NCI-H1694 (cell line): Measurements from ENCODE around the gene NEK6.

Experiments
- DNase-seq: peaks from one replicate; lab custom pipeline; 2025; lab: John Stamatoyannopoulos, UW

Gene NEK6

DNA sequence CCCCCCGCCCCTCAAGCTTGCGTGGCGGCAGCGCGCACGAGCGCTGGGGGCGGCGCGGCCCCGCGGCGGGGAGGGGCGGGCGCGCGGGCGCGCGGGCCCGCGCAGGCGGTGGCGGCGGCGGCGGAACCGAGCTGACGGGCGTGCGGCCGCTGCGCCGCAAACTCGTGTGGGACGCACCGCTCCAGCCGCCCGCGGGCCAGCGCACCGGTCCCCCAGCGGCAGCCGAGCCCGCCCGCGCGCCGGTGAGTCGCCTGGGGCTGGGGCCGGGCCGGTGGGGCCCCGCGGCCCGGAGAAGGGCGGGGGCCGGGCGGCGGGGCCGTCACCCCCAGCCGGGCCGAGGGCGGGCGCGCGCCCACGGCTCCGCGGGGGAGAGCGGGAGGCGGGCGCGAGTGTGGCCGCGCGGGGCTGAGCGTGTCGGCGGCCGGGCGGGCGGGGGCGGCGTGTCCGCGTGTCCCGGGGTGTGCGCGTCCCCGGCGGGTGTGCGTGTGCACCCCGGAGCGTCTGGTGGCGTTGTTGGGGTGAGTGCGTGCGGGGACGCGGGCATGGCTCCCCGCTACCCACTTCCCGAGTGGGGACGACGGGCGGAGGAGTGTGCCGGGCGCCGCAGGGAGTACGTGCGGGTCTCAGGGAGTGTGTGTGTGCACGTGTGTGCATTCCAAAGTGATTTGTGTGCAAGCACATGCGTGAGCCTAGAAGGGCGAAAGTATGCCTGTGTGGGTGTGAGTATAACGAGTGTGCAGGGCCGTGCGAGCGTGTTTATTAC, at the start of gene NEK6:
TSS of gene NEK6 (plus strand) at position 106 of the 763 bp plus-strand sequence. CDS start 44,016 bp downstream, outside the sequence.
- DNase-seq = no peak

DNA sequence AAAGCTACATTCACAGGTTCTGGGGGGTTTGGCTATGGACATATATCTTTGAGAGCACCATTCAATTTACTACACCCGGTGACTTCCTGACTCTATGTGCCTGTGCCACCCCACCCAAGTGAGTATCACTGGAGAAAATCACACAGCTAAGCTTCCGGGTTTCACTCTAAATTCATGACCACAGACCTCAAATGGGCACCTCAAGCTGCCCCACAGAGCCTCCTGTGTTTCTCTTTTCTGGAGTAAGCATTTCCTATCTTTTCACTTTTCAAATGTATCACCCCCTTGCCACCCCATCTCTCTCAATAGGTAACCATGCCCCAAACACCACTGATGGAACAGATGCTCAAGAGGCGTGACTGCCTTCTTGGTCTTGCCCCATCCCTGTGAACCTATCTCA, 49.2 kb upstream of the NEK6 start:
- DNase-seq = no peak

DNA sequence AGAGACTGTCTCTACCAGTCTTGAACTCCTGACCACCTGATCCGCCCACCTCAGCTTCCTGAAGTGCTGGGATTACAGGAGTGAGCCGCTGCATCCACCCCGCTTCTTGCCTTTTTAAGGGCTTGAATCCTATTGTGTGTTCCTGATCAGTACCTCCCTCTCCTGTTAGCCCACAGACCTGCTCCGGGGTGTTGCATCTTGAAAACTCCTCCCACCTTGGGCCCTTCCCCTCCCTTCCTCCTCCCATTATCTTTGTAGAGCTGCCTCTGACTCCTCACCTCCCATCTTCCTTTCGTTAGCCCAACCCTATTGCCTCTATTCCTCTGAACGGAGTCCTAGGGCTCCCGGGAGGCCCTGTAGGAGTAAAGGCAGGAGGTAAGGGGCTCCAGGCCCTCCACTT, 48.5 kb upstream of the NEK6 start:
- no peak for DNase-seq

DNA sequence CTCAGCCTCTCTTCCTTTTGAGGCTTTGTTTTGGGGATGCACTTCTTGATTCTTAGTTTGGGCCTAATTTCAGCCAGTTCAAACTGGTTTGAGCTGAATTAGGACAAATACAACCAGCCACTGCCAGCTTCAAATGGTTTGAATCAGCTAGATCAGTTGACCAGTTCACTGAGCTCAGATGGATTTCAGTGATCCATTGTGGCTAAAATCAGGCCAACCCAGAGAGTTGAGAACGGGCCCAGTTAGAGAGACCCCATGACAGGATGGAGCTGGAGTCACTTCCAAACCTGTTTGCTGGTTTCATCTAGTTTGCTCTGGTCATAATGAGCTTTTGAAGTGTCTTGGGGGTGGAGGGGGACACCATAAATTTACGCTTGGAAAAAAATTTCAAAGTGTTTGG, 48.0 kb upstream of the NEK6 start:
- no peak for DNase-seq

DNA sequence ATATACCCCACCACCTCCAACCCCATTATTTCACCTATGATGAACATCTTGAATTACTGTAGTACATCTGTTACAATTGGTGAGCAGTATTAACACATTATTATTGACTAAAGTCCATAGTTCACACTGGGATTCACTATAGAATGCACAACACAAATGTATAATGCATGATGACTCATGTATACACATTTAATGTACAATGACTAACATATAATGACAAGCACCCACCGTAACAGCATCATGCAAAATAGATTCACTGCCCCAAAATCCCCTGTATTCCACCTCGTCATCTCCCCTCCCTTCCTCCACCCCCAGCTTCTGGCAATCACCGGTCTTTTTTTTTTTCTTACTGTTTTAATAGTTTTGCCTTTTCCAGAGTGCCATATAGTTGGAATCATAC, 47.1 kb upstream of the NEK6 start:
- DNase-seq = no peak

DNA sequence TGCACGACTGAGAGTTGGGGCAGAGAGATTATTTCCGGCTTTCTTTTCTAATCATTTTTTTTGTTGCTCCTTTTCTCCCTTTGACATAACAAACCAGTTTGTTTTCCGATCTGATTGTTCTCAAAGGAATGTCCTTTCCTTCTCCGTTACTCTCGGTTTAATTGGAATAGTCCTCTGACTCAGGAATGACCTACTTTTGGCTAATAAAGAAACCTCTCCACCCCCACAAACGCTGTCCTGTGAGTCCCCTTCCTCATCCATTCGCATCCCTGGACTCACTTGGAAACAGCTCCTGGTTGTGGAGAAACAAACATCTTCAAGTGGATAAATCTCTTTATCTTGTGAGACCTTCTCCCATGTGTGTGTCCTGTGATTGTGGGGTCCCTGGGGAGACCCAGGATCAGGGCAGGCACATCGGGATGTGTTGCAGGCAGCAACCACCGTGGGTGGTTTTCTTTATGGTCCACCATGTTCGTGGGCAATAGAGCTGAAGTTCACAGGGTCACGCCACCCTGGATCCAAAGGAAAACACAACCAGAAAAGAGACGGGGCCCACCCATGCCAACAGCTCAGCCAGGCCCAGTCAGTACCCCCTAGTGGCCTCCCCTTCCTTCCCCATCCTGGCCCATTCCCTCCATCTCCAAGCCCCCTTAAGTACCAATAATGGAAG, 45.2 kb upstream of the NEK6 start:
- no peak for DNase-seq

DNA sequence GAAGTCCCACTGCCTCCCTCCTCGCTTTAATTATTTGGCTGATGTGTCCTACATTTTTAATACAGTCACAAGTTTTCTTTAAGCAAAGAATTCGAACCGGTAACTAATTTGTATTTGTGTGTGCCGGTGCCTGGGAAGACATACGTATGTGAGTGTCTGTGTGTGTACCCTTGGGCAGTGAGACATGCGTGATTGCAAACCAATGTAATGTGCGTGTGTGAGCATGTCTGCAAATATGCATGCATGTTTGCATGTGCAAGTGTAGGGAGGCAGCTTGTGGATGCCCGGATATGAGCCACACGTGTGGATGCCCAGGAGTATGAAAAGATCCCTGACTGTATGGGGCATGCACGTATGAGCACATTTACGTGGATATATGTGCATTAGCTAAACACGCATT, 44.4 kb upstream of the NEK6 start:
- no peak for DNase-seq

DNA sequence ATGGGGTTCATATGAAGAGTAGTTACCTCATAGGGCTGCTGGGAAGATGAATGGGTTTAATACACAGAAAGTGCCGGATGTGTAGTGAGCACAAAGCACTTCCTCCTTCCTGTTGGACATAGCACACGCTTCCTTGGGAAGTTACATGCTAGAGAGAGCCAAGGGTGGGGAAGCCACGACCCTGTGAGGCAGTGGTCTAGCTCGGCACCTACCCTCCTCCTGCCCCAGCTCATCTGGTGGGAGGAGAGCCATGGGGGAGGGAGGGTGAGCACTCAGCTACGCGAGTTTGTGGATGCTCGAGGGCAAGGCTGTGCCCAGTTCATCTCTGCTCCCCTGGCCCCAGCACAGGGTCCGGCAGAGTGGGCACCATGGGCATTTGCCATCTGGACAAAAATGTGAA, 43.6 kb upstream of the NEK6 start:
- DNase-seq = no peak

DNA sequence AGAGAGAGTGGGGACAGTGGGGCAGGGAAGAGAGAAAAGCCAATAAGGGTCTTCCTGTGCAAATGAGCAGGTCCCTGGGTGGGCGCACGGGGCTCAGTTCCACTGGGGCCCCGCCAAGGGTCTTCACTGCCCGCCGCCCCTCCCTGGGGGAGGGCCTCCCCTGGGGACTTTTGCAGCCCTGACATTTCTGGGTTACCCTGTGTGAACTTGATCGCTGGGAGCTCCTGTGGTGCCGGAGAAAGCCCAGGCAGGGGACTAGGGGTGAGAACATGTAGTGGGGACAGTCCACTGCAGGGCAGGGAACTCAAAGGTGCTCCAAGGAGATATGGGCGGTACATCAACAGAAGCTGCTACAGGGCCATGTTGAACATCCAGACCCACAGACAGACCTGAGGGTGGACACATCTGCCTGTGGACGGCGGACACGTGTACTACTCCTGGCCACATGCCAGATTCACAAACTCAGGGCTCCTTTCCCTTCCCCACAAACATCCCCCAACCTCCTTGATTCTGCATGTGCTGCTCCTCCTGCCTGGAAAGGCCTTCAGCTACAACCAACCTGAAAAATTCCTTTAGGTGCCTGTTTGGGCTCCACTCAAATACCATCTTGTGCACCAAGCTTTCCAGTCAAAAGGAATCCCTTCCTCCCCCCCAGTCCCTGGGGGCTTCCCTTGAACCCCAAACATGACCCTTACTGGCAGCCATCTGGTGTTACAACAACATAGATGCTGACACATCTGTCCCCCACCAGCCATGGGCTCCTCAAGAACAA, 43.0 kb upstream of the NEK6 start:
- no peak for DNase-seq

DNA sequence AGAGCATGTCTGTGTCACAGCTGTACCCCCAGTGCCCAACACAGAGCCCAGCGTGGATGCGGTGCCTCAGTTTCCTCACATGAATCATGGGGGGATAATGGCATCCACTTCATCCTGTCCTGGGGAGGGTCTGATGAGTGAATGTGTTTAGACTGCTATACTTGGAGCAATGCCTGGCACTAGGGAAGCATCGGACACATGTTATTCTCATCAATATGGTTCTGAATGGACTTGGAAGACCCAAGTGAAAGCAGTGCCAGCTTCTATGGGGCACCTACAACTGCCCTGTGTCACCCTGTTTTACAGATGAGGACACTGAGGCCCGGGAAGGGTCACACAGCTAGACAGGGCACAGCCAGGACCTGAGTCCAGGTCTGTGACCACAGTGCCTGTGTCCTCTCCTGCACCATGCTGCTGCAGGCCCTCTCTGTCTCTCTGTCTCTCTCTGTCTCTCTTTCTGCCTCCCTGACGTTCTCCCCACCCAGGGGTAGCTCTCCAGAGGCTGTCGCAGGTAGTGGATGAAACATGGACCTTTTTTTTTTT, 42.3 kb upstream of the NEK6 start:
- DNase-seq = no peak

DNA sequence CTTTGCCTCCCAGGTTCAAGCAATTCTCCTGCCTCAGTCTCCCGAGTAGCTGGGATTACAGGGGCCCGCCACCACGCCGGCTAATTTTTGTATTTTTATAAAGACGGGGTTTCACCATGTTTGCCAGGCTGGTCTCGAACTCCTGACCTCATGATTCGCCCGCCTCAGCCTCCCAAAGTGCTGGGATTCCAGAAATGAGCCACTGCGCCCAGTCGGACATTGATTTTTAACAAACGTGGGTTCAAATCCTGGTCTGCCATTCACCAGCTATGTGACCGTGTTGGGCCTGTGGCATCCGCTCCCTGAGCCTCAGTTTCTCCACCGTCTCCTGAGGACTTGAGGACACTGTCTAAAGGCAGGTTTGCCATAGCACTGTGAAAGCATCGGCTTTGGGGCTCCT, 41.8 kb upstream of the NEK6 start:
- no peak for DNase-seq

DNA sequence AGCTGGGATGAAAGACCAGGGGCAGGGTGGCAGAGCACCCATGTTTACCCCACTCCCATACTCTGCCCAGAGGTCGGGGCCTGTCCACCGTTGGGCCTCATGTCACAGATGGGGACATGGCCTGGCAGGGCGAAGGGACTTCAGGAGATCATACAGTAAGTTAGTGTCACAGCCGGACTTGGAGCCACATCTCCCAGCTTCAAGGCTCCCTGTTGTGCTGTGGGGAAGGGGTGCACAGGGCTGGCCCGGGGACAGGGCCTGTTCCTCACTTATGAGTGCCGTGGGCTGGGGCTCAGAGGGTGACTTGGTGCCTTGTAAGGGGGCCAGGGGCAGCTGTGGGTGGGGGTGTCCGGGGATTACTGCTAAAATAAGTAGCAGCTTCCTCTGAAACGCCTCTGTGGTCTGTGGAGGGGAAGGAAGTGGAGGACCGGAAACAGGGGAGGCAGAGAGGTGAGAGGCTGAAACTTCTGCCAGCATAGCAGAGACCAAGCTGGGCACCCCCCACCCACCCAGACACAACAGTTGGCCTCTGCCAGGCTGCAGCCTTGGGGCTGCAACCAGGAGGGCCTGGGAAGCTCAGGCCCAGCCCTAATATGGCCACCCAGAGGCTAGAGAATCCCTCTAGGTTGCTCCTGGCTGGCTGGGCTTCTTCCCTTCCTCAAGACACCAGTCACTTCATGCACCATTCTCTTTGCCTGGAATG, 41.1 kb upstream of the NEK6 start:
- no peak for DNase-seq

DNA sequence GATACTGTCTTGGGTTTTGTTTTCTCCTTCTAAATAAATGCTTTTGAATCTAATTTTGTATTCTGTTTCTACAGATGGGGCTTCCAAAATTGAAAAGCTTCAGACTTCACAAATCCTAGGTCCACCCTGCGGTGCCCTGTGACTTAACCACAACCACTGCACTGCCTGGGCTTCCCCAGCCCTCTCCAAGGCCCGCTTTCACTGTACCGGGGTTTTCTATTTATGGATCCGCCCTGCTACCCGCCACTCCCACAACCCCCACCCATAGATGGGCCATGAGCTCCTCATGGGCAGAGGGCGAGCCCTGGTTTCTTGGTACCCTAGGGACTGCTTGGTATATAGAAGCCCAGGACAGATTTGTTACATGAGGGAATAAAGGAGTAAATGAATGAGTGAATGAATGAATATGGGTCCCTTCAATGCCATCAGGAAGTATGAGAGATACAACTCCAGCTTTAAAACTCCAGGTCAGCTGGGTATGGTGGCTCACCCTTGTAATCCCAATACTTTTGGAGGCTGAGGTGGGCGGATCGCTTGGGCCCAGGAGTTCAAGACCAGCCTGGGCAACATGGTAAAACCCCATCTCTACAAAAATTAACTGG, 39.8 kb upstream of the NEK6 start:
- DNase-seq = no peak

DNA sequence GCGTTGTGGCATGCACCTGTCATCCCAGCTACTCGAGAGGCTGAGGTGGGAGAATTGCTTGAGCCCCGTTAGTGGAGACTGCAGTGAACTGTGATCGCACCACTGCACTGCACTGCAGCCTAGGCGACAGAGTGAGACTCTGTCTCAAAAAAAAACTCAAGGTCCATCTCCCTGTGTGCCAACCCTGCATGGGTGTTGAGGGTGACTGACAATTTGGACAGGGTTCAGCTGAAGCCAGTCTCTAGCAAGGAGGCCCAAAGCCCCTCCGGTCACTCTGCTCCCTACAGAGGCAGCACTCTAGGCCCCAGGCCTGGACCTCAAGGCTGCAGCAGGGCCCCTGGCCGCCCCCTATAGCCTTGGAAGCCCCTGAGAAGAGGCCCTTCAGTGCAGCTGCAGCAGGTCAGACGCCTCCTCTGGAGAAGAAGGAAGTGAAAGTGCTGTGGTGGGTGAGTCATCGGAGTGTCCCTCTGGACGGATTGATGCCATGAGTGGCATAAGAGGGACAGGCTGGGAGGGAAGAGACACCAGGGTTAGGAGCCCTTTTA, 39.2 kb upstream of the NEK6 start:
- DNase-seq = no peak

DNA sequence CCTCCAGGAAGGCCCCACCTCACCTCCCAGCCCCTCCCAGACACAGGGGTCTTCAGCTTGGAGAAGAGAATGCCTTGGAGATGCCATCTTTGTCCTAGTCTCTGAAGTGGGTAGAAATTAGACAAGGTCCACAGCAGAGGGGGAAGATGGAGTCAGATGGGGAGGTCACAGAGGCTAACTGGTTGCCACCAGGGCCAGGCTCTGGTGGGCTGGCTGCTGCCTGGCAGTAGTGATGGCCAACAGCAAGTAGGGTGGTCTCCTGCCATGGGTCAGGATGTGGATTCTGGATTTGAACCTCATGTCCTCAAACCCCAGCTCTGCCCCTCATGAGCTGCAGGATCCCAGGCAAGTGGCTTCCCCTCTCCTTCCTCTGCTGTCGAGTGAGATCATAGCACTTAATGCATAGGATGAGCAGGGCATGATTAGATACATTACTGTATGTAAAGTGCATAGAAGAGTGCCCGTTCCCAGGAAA, 38.7 kb upstream of the NEK6 start:
- DNase-seq = no peak

DNA sequence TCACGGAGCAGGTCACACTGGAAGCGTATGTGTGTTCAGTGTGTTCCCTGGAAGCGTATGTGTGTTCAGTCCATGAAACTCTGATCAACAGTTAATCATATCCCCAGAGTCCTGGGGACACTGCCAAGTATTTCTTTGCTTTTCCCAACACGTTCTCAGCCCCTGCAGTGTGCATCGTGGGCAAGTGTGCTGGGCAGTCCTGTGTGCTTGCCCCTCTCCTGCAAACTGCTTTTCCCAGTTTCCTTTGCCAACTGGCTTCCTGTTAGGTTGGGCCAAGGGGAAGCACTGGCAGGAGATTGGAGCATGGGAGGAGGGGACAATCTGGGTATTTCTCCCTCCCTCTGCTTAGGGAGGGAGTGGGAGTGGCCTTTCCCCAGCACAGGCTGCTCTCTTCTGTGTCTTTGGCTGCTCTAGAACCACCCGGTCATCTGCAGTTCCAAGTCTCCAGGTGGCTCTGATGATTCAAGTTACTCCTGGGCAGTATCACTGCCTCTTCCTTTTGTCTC, 36.8 kb upstream of the NEK6 start:
- peak; percentile 21 for DNase-seq

DNA sequence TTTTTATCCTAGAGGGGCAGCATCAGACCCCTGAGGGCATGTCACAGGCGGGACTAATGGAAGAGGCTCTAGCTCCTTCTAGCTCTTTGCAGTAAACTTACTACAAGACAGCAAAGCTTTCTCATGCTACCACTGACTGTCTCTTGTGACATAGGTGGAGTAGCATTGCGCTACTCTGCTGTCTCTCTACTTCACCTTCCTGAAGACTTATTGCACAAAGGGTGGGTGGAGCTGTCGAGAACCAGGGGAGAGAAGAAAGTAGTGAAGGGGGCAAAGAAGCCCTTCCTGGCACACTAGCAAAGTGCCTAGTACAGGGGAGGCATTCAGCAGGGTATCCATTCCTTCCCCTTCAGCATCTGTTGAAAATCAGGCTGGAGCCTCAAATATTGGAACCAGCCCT, 36.1 kb upstream of the NEK6 start:
- no peak for DNase-seq

DNA sequence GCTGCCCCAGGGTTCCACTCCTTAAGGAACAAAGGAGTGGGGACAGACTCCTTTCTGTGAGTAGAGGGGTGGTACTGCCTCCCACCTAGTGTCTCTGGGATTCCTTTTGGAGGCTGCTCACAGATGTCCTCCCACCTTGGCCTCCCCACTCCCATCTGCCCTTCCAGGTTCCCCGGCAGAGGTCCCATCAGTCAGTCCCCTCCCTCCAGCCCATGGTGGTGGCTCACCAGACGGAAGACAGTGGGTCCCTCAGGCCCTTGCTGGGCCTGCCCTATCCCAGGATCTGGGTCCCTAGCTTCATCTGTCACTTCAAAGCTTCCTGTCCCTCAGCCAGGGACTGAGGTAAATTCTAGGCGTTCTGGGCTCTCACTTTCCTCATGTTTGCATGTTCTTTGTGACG, 35.6 kb upstream of the NEK6 start:
- no peak for DNase-seq

DNA sequence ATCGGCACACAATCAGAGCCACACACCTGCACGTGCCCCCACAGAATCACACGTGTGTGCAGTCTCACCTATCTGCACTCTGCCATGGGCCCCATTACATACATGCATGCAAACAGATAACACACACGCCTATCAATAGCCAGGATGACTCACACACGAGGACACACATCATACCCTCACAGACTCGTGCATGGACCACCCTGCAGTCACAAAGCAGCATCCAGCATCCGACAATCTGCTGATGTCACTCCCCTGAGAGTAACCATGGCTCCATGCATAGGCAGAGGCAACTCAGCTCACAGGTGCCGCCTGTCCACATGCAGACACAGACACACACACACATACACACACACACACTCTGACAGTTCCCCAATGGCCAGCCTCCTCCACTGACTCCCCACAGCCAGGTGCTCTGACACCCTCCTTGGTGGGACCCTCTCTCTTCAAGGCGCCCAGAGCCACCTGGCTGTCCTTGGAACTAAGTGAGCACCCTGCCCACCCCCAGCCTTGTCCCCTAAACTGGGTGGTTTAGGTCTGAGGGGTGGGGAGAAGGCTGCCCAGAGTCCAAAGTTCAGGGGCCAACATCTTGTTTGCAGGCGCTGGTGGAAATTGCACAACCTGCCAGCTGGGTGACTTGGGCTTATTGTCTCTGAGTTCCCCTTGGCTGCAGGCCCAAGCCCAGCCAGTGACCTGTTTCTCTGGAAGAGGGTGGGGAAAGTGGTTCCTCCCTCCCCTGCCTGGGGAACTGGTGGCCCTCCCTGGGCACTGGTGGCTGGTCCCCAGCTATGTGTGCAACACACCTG, 34.6 kb upstream of the NEK6 start:
- no peak for DNase-seq

DNA sequence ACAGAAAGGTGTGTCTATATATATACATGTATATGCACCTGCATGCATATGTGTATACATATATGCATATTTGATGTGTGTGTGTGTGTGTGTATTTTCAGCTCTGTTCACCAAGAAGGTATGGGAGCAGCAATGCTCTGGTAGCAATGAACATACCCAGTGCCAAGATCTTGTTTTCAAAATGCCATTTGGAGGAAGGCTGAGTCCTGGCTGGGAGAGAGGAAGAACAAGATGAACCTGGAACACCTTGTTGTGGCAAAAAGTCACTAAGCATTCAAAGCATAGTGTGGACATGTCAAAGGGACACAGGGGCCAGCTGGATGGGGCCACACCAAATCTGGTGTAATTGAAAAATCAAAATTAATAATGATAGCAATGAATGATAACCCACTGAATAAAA, 31.8 kb upstream of the NEK6 start:
- DNase-seq = no peak
